ENCODE measurements around the gene USP15.
"Not testable (repeated sequence)": the region's sequence is repeated elsewhere in the genome, so short reads cannot be mapped to it uniquely, and the experiment has no call there.

The USP15 gene

GRCh38 chr12:62458626-62459025 lies 198.4 kb downstream of the USP15 start:
- no peaks in the 10 kb centered on the region for H3K4me1 Mint-ChIP-seq (ENCODE audit: low read depth)
- peaks cover 5% of the 10 kb centered on the region for H3K27me3 Mint-ChIP-seq (ENCODE audit: low read depth)

GRCh38 chr12:62459976-62460375 lies 199.8 kb downstream of the USP15 start:
- Mint-ChIP-seq H3K27me3 (ENCODE audit: low read depth) (peaks cover 5% of the 10 kb centered on the region), H3K4me1 (ENCODE audit: low read depth) (no peaks in the 10 kb centered on the region), H3K27ac (no peak overlapping the region), H3K36me3 (ENCODE audit: low read depth) (no peaks in the 10 kb centered on the region), H3K4me3 (no peak overlapping the region), H3K9me3 (peaks cover 25% of the 10 kb centered on the region)
- no peak for DNase-seq (ENCODE audit: low spot score)

More at GRCh38 chr12:62458626-62459025, 198.4 kb downstream of the USP15 start:
- Mint-ChIP-seq H3K36me3 (ENCODE audit: low read depth) (no peaks in the 10 kb centered on the region), H3K9me3 (peaks cover 20% of the 10 kb centered on the region), H3K27ac (no peak overlapping the region), H3K4me3 (no peak overlapping the region)
- DNase-seq (ENCODE audit: low spot score), result no peak

GRCh38 chr12:62461171-62461837 lies 201.1 kb downstream of the USP15 start:
- not testable (repeated sequence) for H3K27ac Mint-ChIP-seq; DNase-seq (ENCODE audit: low spot score); H3K36me3 Mint-ChIP-seq (ENCODE audit: low read depth); H3K4me1 Mint-ChIP-seq (ENCODE audit: low read depth); H3K27me3 Mint-ChIP-seq (ENCODE audit: low read depth); H3K4me3 Mint-ChIP-seq
- peaks cover 25% of the 10 kb centered on the region for H3K9me3 Mint-ChIP-seq

- not testable (repeated sequence) for H3K27ac Mint-ChIP-seq, H3K4me3 Mint-ChIP-seq
Measured at GRCh38 chr12:62463252-62463651, 203.0 kb downstream of the USP15 start.

More at GRCh38 chr12:62463252-62463651, 203.0 kb downstream of the USP15 start:
- Mint-ChIP-seq H3K9me3 (peaks cover 25% of the 10 kb centered on the region), H3K4me1 (ENCODE audit: low read depth) (peaks cover 12% of the 10 kb centered on the region)
- H3K27me3 Mint-ChIP-seq (ENCODE audit: low read depth); DNase-seq (ENCODE audit: low spot score); H3K36me3 Mint-ChIP-seq (ENCODE audit: low read depth): not testable (repeated sequence)

Data from T-helper 2 cell treated with Interferon-gamma antibody and Interleukin-4, amounts not matched to agents 5 μg/mL and 100 μg/mL, for 36 hours (primary cell).